LNCAP (cell line): Measurements from ENCODE around the gene TPR.

Experiments
- TF ChIP-seq, protein P1 (sequence below): fragments of 450-650 bp; IDR thresholded peaks from 2 replicates; pipeline ENCODE4 v1.5.1; 2017; ENCODE audit warnings: mild to moderate bottlenecking

TPR gene

DNA sequence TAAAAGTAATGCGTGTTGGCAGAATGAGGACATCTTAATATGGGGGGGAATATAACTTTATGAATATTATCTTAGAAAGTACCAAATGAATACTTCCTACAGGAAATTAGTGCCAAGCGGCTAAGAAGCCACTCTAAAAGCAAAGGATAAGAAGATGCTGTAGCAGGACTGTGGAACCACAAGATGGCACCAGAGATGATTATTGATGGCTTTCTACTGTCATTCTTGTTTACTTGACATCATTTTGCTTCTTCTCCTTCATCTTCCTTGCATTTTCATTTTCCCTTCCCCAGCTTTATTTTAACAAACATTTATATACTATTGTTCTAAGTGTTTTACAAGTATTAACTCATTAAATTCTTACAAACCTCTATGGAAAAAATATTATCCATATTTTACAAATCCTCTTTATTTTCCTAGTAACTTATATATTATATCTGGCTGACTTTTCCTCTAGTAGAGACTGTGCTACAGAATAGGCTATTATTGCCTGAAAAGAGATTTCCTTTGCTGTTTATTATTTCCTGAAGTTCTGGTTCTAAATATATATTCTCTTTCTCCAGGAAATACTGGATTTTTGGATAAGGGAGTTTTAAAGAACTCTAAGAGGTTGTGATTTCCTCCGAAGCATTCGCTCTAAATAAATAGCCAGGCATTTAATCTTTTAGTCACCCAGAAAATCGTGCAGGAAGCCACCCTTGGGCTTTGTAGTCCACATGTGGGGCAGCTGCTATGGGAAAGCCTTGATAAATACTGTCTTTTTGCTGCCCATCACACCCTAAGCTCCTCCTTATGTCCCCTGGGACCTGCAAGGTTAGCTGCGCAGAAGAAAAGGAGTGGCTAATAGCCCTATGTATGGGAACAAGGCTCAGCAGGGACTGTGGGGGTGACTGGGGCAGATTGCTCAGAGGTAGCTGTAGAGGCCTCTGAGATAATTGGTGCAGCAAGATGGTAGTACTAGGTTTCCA is 69.8 kb downstream of the TPR start:
- TF ChIP-seq, protein P1, sequence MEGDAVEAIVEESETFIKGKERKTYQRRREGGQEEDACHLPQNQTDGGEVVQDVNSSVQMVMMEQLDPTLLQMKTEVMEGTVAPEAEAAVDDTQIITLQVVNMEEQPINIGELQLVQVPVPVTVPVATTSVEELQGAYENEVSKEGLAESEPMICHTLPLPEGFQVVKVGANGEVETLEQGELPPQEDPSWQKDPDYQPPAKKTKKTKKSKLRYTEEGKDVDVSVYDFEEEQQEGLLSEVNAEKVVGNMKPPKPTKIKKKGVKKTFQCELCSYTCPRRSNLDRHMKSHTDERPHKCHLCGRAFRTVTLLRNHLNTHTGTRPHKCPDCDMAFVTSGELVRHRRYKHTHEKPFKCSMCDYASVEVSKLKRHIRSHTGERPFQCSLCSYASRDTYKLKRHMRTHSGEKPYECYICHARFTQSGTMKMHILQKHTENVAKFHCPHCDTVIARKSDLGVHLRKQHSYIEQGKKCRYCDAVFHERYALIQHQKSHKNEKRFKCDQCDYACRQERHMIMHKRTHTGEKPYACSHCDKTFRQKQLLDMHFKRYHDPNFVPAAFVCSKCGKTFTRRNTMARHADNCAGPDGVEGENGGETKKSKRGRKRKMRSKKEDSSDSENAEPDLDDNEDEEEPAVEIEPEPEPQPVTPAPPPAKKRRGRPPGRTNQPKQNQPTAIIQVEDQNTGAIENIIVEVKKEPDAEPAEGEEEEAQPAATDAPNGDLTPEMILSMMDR: peak; percentile 81

DNA sequence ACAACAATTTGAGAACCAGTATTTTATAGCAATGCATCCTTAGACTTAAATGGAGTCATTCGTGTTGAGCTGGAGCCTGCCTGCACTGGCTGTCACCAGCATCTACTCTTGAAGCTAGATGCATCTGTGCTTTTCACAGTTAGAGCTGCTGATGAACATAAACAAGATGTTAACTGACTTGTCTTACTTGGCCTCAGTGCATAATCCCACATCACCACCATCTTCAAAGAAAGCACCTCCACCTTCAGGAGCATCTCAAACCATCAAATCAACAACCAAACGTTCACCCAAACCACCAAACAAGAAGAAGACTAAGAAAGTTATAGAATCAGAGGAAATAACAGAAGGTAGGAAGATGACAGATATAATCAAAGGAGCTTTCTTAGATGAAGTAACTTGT is 71.1 kb downstream of the TPR start:
- TF ChIP-seq, protein P1: no peak

DNA sequence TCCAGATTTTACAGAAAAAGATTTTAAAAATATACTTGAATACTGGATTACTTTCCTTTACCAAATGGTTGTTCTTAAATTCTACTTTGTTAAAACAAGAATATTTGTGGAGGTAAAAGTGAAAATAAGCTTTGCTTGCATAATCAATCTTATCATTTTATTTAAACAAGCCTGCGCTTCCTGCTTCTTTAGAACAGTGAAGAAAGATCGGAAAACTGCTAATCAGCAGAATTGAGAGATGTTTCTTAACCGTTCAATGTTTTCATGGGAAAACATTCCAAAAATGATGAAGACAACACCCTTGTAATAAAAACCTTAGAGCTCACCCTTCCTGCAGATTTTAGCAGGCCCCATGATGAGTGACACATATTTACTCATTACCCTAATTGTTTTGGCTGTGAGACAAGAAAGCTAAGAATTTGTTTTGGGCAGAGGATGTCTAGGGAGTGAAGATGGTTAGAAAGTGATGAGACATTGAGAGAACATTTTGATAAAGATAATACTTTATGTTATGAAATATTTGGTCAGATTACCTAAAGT is 72.6 kb downstream of the TPR start:
- TF ChIP-seq, protein P1: no peak

DNA sequence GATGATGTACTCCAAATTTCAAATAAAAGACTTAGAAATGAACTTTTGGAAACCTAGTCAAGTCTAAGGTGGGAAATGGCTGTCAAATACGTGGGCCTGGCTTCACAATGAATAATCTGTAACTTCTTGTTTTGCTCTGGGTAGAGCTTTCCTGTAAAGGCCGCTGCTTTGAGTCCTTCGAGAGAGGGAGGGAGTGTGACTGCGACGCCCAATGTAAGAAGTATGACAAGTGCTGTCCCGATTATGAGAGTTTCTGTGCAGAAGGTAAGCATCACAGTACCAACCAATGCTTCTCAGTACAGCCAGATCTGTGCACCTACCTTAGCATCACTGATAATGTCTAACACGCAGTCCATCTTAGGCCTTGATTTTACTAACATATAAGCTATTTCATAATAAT is 73.6 kb downstream of the TPR start:
- TF ChIP-seq, protein P1: no peak

DNA sequence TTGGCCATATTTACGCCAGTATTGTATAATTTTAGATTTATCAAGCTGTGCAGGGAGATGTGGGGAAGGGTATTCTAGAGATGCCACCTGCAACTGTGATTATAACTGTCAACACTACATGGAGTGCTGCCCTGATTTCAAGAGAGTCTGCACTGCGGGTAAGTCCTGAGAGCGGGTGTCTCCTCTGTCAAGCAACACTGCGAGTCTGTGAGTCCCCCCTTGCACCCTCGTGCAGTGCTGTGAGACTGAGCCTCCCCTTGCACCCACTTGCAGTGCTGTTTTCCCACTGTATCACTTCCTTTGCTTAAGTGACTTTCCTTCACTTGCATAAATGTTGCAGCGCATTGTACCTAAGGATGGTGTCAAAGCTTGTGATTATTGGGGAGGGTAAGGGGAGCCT is 75.0 kb downstream of the TPR start:
- TF ChIP-seq, protein P1: no peak

DNA sequence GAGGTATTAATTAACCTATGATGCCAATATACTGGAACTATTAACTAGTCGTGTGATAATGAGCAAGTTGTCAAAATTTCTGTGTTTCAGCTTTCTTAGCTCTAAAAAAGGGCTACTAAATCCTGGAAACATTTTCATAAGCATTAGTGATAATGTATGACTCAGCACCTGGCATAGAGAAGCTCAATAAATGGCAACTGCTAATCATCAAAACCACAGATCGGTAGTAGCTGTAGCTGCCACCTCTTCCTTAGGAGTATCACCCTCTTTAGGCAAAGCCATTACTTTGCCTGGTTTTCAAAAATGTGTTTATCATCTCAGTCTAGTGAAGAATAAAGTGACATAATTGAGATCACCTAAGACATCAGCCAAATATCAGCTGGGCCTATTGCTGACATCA is 75.5 kb downstream of the TPR start:
- TF ChIP-seq, protein P1: no peak

DNA sequence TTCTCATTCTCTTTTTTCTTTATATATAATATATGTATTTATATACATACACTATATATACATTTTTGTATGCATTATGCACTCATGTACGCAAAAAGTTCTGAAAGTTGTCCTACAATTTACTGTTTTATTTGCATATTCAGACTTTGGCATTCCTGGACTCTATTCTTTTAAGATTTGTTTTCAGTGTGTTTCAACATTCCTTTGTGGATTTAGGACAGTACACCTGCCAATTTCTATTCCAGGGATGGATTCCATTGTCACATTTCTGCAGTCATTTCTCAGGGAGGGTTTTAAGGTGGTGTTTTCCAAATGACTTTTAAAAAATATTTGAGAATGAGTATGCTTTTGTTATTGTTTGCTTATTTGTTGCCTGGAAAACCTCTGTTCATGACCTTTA is 76.2 kb downstream of the TPR start:
- TF ChIP-seq, protein P1: no peak
